GM12892 (cell line): ENCODE measurements around the gene SLC4A2.
"Not testable (repeated sequence)": the region's sequence is repeated elsewhere in the genome, so short reads cannot be mapped to it uniquely, and the experiment has no call there.

ENCODE experiments used
- POLR2A ChIP-seq: IDR thresholded peaks from 2 replicates; pipeline ENCODE4 v1.6.1; 2011; ENCODE audit warnings: low read depth, low read length, control low read depth
- POLR2AphosphoS5 ChIP-seq: IDR thresholded peaks from 2 replicates; pipeline ENCODE4 v1.6.1; 2011; ENCODE audit warnings: low read depth, low read length, control low read depth
- TAF1 ChIP-seq: IDR thresholded peaks from 2 replicates; pipeline ENCODE4 v1.6.1; 2011; ENCODE audit warnings: low read depth, mild to moderate bottlenecking, control low read depth, low read length, borderline replicate concordance

DNA sequence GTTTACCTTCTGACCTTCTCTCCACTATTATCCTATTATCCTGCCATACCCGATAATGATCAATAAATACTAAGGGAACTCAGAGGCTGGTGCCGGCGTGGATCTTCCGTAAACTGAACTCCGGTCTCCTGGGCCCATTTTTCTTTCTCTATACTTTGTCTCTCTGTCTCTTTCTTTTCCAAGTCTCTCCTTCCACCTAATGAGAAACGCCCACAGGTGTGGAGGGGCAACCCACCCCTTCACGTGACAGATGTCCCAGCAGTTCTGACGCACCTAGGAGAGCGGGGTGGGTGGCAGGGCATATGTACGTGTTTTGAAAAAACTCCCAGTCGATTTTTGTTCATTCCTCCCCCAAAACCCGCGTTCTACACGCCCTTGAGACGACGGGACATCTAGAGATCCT is 31.7 kb upstream of the SLC4A2 start:
- not testable (repeated sequence) for TF ChIP-seq POLR2AphosphoS5, POLR2A, TAF1
